Activated CD4-positive, alpha-beta memory T cell treated with anti-CD3 and anti-CD28 coated beads, Interleukin-2, amount 10 ng/mL, durations not matched to agents 7 days and 5 days (primary cell): ENCODE results near the gene SPATA31D4. TPM values are rescaled to one million over a fixed set of nuclear protein-coding genes. Genes with fewer than 3 reads are reported as not detected.
"Not testable (repeated sequence)": the region's sequence is repeated elsewhere in the genome, so short reads cannot be mapped to it uniquely, and the experiment has no call there.

Experiments
- CTCF ChIA-PET: fragments of 350-600 bp; sonication (Branson Sonifier 250); formaldehyde crosslinking; loops from one replicate; lab custom pipeline; 2021; ENCODE audit warnings: antibody characterized with exemption, inconsistent platforms; lab: Charles Lee
- POLR2A ChIA-PET: fragments of 350-600 bp; sonication (Branson Sonifier 250); formaldehyde crosslinking; loops from one replicate; lab custom pipeline; 2021; ENCODE audit warnings: antibody characterized with exemption; lab: Charles Lee
- DNase-seq: peaks from one replicate; pipeline ENCODE4 v3.0.0-alpha.2; 2020
- H3K27ac Mint-ChIP-seq: one replicate; pipeline ENCODE4 v1.8.0; 2021; ENCODE audit warnings: mild to moderate bottlenecking, mixed read lengths
- H3K27me3 Mint-ChIP-seq: one replicate; pipeline ENCODE4 v1.8.0; 2021; ENCODE audit warnings: mixed read lengths
- H3K36me3 Mint-ChIP-seq: one replicate; pipeline ENCODE4 v1.8.0; 2021; ENCODE audit warnings: low read depth, mixed read lengths
- H3K4me1 Mint-ChIP-seq: one replicate; pipeline ENCODE4 v1.8.0; 2021; ENCODE audit warnings: mixed read lengths
- H3K4me3 Mint-ChIP-seq: one replicate; pipeline ENCODE4 v1.8.0; 2021; ENCODE audit warnings: mild to moderate bottlenecking, mixed read lengths
- H3K9me3 Mint-ChIP-seq: one replicate; pipeline ENCODE4 v1.8.0; 2021; ENCODE audit warnings: mixed read lengths
- total RNA-seq, 2 experiments: library from RNA; stranded (reverse); gene quantifications; one replicate each; pipeline ENCODE4 v1.2.3, GENCODE V29; 2021

The SPATA31D4 gene
- not detected for total RNA-seq

- DNase-seq, POLR2A ChIA-PET, H3K4me3 Mint-ChIP-seq, H3K27me3 Mint-ChIP-seq, H3K9me3 Mint-ChIP-seq, H3K4me1 Mint-ChIP-seq, H3K27ac Mint-ChIP-seq, H3K36me3 Mint-ChIP-seq, CTCF ChIA-PET: not testable (repeated sequence)
These were observed at the start of gene SPATA31D4 for GRCh38 chr9:81928305-81928704. SPATA31D4 (plus strand) TSS chr9:81928428; CDS start chr9:81928514, 86 bp downstream.

- H3K36me3 Mint-ChIP-seq: no peaks in the 10 kb centered on the region
- ChIA-PET CTCF (no interaction called here), POLR2A (no interaction called here)
- H3K4me1 Mint-ChIP-seq: no peaks in the 10 kb centered on the region
- H3K4me3 Mint-ChIP-seq: no peak overlapping the region
- H3K9me3 Mint-ChIP-seq: peaks cover 2% of the 10 kb centered on the region
- no peaks in the 10 kb centered on the region for H3K27me3 Mint-ChIP-seq
- H3K27ac Mint-ChIP-seq: no peak overlapping the region
- no peak for DNase-seq
These were observed 49.7 kb upstream of the SPATA31D4 start for GRCh38 chr9:81878530-81878929.

- Mint-ChIP-seq H3K27me3 (no peaks in the 10 kb centered on the region), H3K4me3 (no peak overlapping the region), H3K27ac (no peak overlapping the region), H3K9me3 (peaks cover 2% of the 10 kb centered on the region), H3K4me1 (no peaks in the 10 kb centered on the region), H3K36me3 (no peaks in the 10 kb centered on the region)
- POLR2A ChIA-PET: no interaction called here
- DNase-seq: no peak
- CTCF ChIA-PET: no interaction called here
These were observed 48.7 kb upstream of the SPATA31D4 start for GRCh38 chr9:81879501-81879916.

GRCh38 chr9:81885602-81886001 lies 42.6 kb upstream of the SPATA31D4 start:
- Mint-ChIP-seq H3K4me1 (no peaks in the 10 kb centered on the region), H3K27me3 (no peaks in the 10 kb centered on the region), H3K36me3 (no peaks in the 10 kb centered on the region), H3K27ac (no peak overlapping the region), H3K9me3 (no peaks in the 10 kb centered on the region), H3K4me3 (no peak overlapping the region)
- POLR2A ChIA-PET: no interaction called here
- CTCF ChIA-PET: no interaction called here
- no peak for DNase-seq

- POLR2A ChIA-PET: no interaction called here
- CTCF ChIA-PET: no interaction called here
- H3K27me3 Mint-ChIP-seq: no peaks in the 10 kb centered on the region
These were observed 41.6 kb upstream of the SPATA31D4 start for GRCh38 chr9:81886665-81887064.

GRCh38 chr9:81890104-81890503 lies 38.1 kb upstream of the SPATA31D4 start:
- Mint-ChIP-seq H3K27me3 (no peaks in the 10 kb centered on the region), H3K36me3 (no peaks in the 10 kb centered on the region), H3K27ac (no peak overlapping the region), H3K9me3 (no peaks in the 10 kb centered on the region), H3K4me1 (no peaks in the 10 kb centered on the region), H3K4me3 (no peak overlapping the region)
- ChIA-PET POLR2A (no interaction called here), CTCF (no interaction called here)
- DNase-seq: no peak

More at GRCh38 chr9:81886665-81887064, 41.6 kb upstream of the SPATA31D4 start:
- H3K4me3 Mint-ChIP-seq: no peak overlapping the region
- DNase-seq: no peak
- no peak overlapping the region for H3K27ac Mint-ChIP-seq
- H3K36me3 Mint-ChIP-seq: no peaks in the 10 kb centered on the region
- H3K9me3 Mint-ChIP-seq: no peaks in the 10 kb centered on the region
- H3K4me1 Mint-ChIP-seq: no peaks in the 10 kb centered on the region

- Mint-ChIP-seq H3K36me3 (no peaks in the 10 kb centered on the region), H3K9me3 (peaks cover 3% of the 10 kb centered on the region), H3K27me3 (no peaks in the 10 kb centered on the region), H3K4me3 (no peak overlapping the region), H3K27ac (no peak overlapping the region), H3K4me1 (no peaks in the 10 kb centered on the region)
- no peak for DNase-seq
- ChIA-PET POLR2A (no interaction called here), CTCF (no interaction called here)
These were observed 35.8 kb upstream of the SPATA31D4 start for GRCh38 chr9:81892440-81892839.

- ChIA-PET CTCF (no interaction called here), POLR2A (no interaction called here)
- no peak overlapping the region for H3K4me3 Mint-ChIP-seq
- H3K4me1 Mint-ChIP-seq: no peaks in the 10 kb centered on the region
- DNase-seq: no peak
- H3K9me3 Mint-ChIP-seq: peaks cover 3% of the 10 kb centered on the region
- H3K27me3 Mint-ChIP-seq: no peaks in the 10 kb centered on the region
- no peak overlapping the region for H3K27ac Mint-ChIP-seq
- H3K36me3 Mint-ChIP-seq: no peaks in the 10 kb centered on the region
These were observed 34.3 kb upstream of the SPATA31D4 start for GRCh38 chr9:81893929-81894328.

- Mint-ChIP-seq H3K36me3 (no peaks in the 10 kb centered on the region), H3K4me1 (no peaks in the 10 kb centered on the region), H3K4me3 (no peak overlapping the region), H3K27me3 (no peaks in the 10 kb centered on the region), H3K27ac (no peak overlapping the region), H3K9me3 (peaks cover 3% of the 10 kb centered on the region)
- DNase-seq: no peak
- ChIA-PET POLR2A (no interaction called here), CTCF (no interaction called here)
These were observed 33.3 kb upstream of the SPATA31D4 start for GRCh38 chr9:81894891-81895290.

GRCh38 chr9:81896070-81896469 lies 32.2 kb upstream of the SPATA31D4 start:
- Mint-ChIP-seq H3K4me3 (no peak overlapping the region), H3K27me3 (no peaks in the 10 kb centered on the region), H3K9me3 (peaks cover 3% of the 10 kb centered on the region), H3K4me1 (no peaks in the 10 kb centered on the region), H3K27ac (no peak overlapping the region), H3K36me3 (no peaks in the 10 kb centered on the region)
- CTCF ChIA-PET: no interaction called here
- no peak for DNase-seq
- POLR2A ChIA-PET: no interaction called here

GRCh38 chr9:81898851-81899250 lies 29.4 kb upstream of the SPATA31D4 start:
- H3K27me3 Mint-ChIP-seq: no peaks in the 10 kb centered on the region
- no peaks in the 10 kb centered on the region for H3K36me3 Mint-ChIP-seq
- POLR2A ChIA-PET: no interaction called here
- peaks cover 3% of the 10 kb centered on the region for H3K9me3 Mint-ChIP-seq
- CTCF ChIA-PET: no interaction called here
- no peak for DNase-seq
- no peak overlapping the region for H3K27ac Mint-ChIP-seq
- no peak overlapping the region for H3K4me3 Mint-ChIP-seq
- no peaks in the 10 kb centered on the region for H3K4me1 Mint-ChIP-seq

GRCh38 chr9:81902196-81902595 lies 26.0 kb upstream of the SPATA31D4 start:
- no peaks in the 10 kb centered on the region for H3K27me3 Mint-ChIP-seq
- H3K27ac Mint-ChIP-seq: no peak overlapping the region
- H3K4me1 Mint-ChIP-seq: no peaks in the 10 kb centered on the region
- H3K36me3 Mint-ChIP-seq: no peaks in the 10 kb centered on the region
- POLR2A ChIA-PET: interaction anchor here (0.7 kb wide), 1 partner anchor 1856 kb away, joined by 3 read pairs; no protein-coding TSS in a partner anchor
- H3K4me3 Mint-ChIP-seq: no peak overlapping the region
- CTCF ChIA-PET: no interaction called here
- DNase-seq: no peak
- no peaks in the 10 kb centered on the region for H3K9me3 Mint-ChIP-seq

GRCh38 chr9:81902626-81903025 lies 25.6 kb upstream of the SPATA31D4 start:
- CTCF ChIA-PET: no interaction called here
- no peak overlapping the region for H3K4me3 Mint-ChIP-seq
- no peak for DNase-seq
- no peaks in the 10 kb centered on the region for H3K4me1 Mint-ChIP-seq
- H3K27ac Mint-ChIP-seq: no peak overlapping the region
- no peaks in the 10 kb centered on the region for H3K27me3 Mint-ChIP-seq
- POLR2A ChIA-PET: no interaction called here
- H3K36me3 Mint-ChIP-seq: no peaks in the 10 kb centered on the region
- H3K9me3 Mint-ChIP-seq: no peaks in the 10 kb centered on the region

GRCh38 chr9:81906671-81907070 lies 21.6 kb upstream of the SPATA31D4 start:
- H3K9me3 Mint-ChIP-seq: no peaks in the 10 kb centered on the region
- no peaks in the 10 kb centered on the region for H3K4me1 Mint-ChIP-seq
- ChIA-PET CTCF (no interaction called here), POLR2A (no interaction called here)
- H3K36me3 Mint-ChIP-seq: no peaks in the 10 kb centered on the region
- H3K27ac Mint-ChIP-seq: no peak overlapping the region
- H3K27me3 Mint-ChIP-seq: no peaks in the 10 kb centered on the region
- no peak overlapping the region for H3K4me3 Mint-ChIP-seq
- DNase-seq: no peak
